Ishikawa (cell line): ENCODE measurements around the gene ATG7.
A peak's percentile ranks its signal among the peaks of the same experiment; 100 is the strongest.

Source experiments
- CEBPB ChIP-seq: IDR thresholded peaks from 2 replicates; pipeline ENCODE4 v1.6.1; 2012
- CREB1 ChIP-seq: IDR thresholded peaks from 2 replicates; pipeline ENCODE4 v1.6.1; 2012; ENCODE audit warnings: low read depth
- EGR1 ChIP-seq: IDR thresholded peaks from 2 replicates; pipeline ENCODE4 v1.6.1; 2012
- EP300 ChIP-seq: IDR thresholded peaks from 2 replicates; pipeline ENCODE4 v1.6.1; 2012; ENCODE audit warnings: borderline replicate concordance
- FOXM1 ChIP-seq: IDR thresholded peaks from 2 replicates; pipeline ENCODE4 v1.6.1; 2012; ENCODE audit warnings: low read depth, borderline replicate concordance
- NFIC ChIP-seq: IDR thresholded peaks from 2 replicates; pipeline ENCODE4 v1.6.1; 2012
- RAD21 ChIP-seq: IDR thresholded peaks from 2 replicates; pipeline ENCODE4 v1.6.1; 2012; ENCODE audit warnings: low read depth
- TAF1 ChIP-seq: IDR thresholded peaks from 2 replicates; pipeline ENCODE4 v1.6.1; 2012; ENCODE audit warnings: low read depth, mild to moderate bottlenecking
- TCF12 ChIP-seq: IDR thresholded peaks from 2 replicates; pipeline ENCODE4 v1.6.1; 2012; ENCODE audit warnings: low read depth
- YY1 ChIP-seq: IDR thresholded peaks from 2 replicates; pipeline ENCODE4 v1.6.1; 2012; ENCODE audit warnings: low read depth
- ZBTB7A ChIP-seq: IDR thresholded peaks from 2 replicates; pipeline ENCODE4 v1.6.1; 2012; ENCODE audit warnings: low read depth
- TF ChIP-seq, protein P1 (sequence below): IDR thresholded peaks from 2 replicates; pipeline ENCODE4 v1.6.1; 2012; ENCODE audit warnings: low read depth, mild to moderate bottlenecking
- TF ChIP-seq, protein P2 (sequence below): IDR thresholded peaks from 2 replicates; pipeline ENCODE4 v1.6.1; 2012
- TF ChIP-seq, protein P3 (sequence below): IDR thresholded peaks from 2 replicates; pipeline ENCODE4 v1.6.1; 2012

DNA sequence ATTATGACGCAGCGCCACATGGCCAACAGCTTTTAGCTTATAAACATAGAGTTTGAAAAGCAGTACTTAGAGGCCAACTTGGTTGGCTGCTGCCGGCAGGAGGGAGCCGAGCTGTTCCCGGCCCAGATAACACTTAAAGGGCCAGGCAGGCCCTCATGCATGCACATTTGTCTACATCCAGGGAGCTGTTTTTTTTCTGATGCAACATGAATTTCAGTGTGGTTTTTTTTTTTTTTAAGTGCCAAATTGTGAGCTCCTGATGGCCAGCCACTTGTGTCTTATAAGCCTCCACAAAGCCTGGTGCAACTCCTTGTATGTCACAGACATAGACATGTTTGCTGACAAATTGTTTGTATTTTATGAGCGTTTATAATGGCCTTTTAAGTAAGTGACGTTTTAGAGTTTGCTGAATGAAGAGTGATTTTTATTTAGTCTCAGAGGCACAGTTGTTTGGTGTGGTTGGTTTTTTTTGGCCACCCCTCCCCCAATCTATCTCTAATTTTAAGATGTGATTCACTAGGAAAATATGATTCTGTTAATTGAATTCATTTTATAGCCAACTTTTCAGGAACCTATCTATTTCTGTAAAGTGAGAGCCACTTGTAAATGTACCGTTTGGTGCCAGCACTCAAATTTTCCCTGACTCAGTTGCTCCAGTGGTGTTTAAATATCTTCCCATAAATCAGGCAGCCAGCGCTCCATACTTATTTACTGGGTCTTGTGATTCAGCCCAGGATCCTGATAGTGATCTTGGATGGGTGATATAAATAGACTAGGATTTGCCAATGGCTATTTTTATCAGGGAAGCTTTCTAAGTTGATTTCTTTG is 237.2 kb downstream of the ATG7 start:
- TF ChIP-seq, protein P1, sequence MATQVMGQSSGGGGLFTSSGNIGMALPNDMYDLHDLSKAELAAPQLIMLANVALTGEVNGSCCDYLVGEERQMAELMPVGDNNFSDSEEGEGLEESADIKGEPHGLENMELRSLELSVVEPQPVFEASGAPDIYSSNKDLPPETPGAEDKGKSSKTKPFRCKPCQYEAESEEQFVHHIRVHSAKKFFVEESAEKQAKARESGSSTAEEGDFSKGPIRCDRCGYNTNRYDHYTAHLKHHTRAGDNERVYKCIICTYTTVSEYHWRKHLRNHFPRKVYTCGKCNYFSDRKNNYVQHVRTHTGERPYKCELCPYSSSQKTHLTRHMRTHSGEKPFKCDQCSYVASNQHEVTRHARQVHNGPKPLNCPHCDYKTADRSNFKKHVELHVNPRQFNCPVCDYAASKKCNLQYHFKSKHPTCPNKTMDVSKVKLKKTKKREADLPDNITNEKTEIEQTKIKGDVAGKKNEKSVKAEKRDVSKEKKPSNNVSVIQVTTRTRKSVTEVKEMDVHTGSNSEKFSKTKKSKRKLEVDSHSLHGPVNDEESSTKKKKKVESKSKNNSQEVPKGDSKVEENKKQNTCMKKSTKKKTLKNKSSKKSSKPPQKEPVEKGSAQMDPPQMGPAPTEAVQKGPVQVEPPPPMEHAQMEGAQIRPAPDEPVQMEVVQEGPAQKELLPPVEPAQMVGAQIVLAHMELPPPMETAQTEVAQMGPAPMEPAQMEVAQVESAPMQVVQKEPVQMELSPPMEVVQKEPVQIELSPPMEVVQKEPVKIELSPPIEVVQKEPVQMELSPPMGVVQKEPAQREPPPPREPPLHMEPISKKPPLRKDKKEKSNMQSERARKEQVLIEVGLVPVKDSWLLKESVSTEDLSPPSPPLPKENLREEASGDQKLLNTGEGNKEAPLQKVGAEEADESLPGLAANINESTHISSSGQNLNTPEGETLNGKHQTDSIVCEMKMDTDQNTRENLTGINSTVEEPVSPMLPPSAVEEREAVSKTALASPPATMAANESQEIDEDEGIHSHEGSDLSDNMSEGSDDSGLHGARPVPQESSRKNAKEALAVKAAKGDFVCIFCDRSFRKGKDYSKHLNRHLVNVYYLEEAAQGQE, result no peak
- TF ChIP-seq EP300, result no peak
- TF ChIP-seq RAD21, result no peak
- no peak for TF ChIP-seq YY1
- TF ChIP-seq, protein P2, sequence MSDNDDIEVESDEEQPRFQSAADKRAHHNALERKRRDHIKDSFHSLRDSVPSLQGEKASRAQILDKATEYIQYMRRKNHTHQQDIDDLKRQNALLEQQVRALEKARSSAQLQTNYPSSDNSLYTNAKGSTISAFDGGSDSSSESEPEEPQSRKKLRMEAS, result peak; percentile 41; the same call in 1 of the 2 replicates
- no peak for TF ChIP-seq FOXM1
- no peak; the same call in 1 of the 2 replicates for TF ChIP-seq NFIC
- no peak for TF ChIP-seq EGR1
- TF ChIP-seq CEBPB, result no peak
- no peak for TF ChIP-seq TAF1
- TF ChIP-seq, protein P3, sequence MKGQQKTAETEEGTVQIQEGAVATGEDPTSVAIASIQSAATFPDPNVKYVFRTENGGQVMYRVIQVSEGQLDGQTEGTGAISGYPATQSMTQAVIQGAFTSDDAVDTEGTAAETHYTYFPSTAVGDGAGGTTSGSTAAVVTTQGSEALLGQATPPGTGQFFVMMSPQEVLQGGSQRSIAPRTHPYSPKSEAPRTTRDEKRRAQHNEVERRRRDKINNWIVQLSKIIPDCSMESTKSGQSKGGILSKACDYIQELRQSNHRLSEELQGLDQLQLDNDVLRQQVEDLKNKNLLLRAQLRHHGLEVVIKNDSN, result peak; percentile 57; the same call in 1 of the 2 replicates
- TF ChIP-seq TCF12, result no peak
- no peak for TF ChIP-seq ZBTB7A
- TF ChIP-seq CREB1, result no peak
